Left lobe of liver (tissue), 2 donors: ENCODE data around the gene HMGB4. TPM values are rescaled to one million over a fixed set of nuclear protein-coding genes. Genes with fewer than 3 reads are reported as not detected.

Experiments
- ATAC-seq: fragments of 200-7000 bp; cut with Tn5 transposase; one replicate; pipeline ENCODE4 v1.9.1; 2020; ENCODE audit warnings: mild to moderate bottlenecking, moderate library complexity
- DNase-seq: peaks from one replicate; pipeline ENCODE4 v3.0.0-alpha.2; 2020; ENCODE audit warnings: low spot score
- total RNA-seq: library from RNA; stranded (reverse); gene quantifications from one replicate; pipeline ENCODE4 v1.2.1, GENCODE V29; 2021
- donor health status: DM: no; HTN: no; CAD: no; lungs with moderate emphysema.
- donor health status: DM: no; HTN: yes; CAD: no.

The HMGB4 gene
- total RNA-seq: not detected

- DNase-seq (no peak), ATAC-seq (no peak)
Measured at GRCh38 chr1:33863779-33864178, at the start of gene HMGB4. HMGB4 (plus strand) TSS chr1:33864079; CDS start chr1:33864192, 113 bp downstream.

GRCh38 chr1:33814166-33814565, 49.7 kb upstream of the HMGB4 start:
- ATAC-seq: no peak
- no peak for DNase-seq

DNA sequence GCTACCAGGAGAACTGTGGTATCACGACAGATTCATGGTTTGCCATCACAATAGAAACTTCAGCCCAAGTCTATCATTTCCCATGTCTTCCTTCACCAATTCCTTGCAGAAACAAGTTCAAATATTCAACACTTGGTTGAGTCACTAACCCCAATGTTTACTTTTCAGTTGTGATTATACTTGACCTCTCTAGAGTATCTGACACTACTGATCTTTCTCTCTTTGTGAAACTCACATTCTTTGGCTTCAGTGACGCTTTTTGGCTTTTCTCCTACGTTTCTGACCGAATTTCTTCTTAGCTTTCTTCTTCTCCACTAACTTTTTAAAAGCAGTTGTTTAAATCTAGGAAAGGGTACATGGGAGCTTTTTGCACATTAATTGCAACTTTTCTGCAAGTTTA, 48.8 kb upstream of the HMGB4 start:
- DNase-seq (no peak), ATAC-seq (no peak)

DNA sequence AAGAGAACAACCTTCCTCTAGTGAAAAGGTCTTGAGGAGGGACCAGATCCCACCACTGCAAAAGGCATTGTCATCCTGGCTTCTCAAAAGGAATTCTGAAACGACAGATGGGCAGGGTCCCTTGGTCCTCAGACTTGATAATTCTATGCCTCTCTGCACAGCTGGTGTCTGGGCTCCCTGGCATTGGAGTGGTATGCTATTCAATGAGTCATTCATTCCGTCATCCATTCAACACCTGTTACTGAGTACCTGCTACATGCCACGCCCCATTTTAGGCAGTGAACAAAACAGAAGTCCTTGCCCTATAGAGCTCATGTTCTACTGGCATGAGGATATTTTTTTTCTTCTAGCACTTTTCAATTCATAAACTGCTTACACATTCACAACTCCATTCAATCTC, 45.8 kb upstream of the HMGB4 start:
- DNase-seq (no peak), ATAC-seq (no peak)

DNA sequence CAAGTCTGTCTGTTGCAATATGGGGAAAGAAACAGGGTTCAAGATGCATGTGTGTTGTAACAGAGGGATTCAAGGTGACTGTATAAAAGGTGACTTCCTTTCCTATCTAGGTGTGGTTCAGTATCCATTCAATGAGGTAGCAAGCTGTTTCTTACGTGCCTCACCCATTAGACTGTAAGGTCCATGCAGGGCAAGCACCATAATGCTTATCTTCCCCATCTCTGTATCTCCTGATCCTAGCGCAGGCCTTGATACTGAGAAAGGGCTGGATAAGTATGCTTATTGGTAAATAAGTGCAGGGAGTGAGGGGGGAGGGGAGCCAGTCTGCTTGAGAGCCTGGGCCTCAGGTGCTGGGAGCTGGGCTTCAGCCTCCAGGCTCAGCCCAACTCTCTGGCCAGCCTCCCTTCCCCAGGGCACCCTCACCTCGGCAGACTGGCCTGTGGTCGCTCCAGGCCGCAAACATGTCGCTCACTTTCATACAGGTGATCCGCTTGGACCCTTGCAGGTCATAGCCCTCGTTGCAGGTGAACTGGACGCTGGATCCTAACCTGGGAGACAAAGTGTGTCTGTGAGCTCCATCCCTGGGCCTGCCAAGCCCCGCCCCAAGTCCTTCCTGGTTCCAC, 44.5 kb upstream of the HMGB4 start:
- no peak for DNase-seq
- no peak for ATAC-seq

DNA sequence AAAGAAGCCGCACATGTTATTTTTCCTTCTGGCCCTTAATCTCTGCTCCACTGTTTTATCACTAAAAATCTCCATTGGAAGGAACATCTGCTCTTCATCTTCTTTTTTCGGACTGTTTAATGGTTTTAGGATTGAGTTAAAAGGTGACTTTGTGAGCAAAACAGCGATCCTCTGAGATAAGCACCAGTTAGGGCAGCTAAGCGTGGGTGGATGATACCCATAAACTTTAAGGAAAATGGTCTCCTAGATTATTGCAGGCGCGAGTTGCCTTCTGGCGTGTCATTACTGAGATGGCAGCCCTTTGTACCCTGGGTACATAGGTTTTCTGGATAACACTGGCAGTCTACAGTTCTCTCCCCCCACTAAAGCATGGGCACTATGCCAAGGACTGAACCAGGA, 44.0 kb upstream of the HMGB4 start:
- DNase-seq: no peak
- no peak for ATAC-seq

GRCh38 chr1:33820804-33821203, 43.1 kb upstream of the HMGB4 start:
- DNase-seq (no peak), ATAC-seq (no peak)

- DNase-seq: no peak
- no peak for ATAC-seq
Measured at GRCh38 chr1:33821291-33821690, 42.6 kb upstream of the HMGB4 start.

- DNase-seq: no peak
- ATAC-seq: no peak
Measured at GRCh38 chr1:33822396-33822795, 41.5 kb upstream of the HMGB4 start.

GRCh38 chr1:33823401-33823800, 40.5 kb upstream of the HMGB4 start:
- ATAC-seq (no peak), DNase-seq (no peak)

GRCh38 chr1:33823830-33824229, 40.0 kb upstream of the HMGB4 start:
- no peak for ATAC-seq
- no peak for DNase-seq

GRCh38 chr1:33824321-33824720, 39.6 kb upstream of the HMGB4 start:
- no peak for DNase-seq
- no peak for ATAC-seq

- ATAC-seq (no peak), DNase-seq (no peak)
Measured at GRCh38 chr1:33824971-33825370, 38.9 kb upstream of the HMGB4 start.

DNA sequence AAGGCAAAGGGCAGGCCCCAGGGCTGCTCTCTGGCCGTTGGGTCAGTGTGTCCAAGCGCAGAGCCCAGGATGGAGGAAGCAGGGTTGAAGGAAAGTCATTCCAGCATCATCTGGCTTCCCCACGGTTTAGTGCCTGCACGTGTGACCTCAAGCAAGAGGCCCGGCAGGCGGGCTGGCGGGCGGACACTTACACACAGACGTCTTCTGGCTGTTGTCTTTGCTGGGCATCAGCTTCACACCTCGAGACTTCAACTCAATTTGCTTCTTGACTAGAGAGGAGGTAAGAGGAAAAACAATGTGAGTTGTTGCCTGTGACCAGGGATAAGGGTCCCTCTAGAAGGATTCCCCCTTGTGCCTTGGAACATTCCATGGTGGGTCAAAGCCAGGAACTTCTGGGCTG, 38.4 kb upstream of the HMGB4 start:
- ATAC-seq: no peak
- no peak for DNase-seq

- DNase-seq: no peak
- ATAC-seq: no peak
Measured at GRCh38 chr1:33826311-33826710, 37.6 kb upstream of the HMGB4 start.

GRCh38 chr1:33826711-33827110, 37.2 kb upstream of the HMGB4 start:
- no peak for DNase-seq
- no peak for ATAC-seq

DNA sequence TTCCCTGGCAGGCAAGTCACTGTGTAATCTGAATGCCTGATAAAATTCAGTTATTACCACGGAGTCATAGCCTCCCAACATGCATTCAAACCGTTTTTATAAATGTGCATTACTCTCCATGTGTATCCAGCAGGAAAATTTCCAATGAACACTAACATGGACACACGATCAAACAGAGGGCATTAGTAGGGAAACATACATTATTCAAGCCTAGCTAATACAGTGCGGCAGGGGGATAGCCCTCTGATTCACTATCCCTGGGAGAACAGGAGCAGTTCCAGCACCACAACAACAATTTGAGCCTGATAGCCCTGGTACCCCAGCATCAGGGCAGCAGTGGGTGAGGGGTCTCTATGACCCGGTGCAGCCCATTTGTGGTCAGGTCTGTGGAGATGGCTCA, 35.8 kb upstream of the HMGB4 start:
- no peak for DNase-seq
- ATAC-seq: no peak

GRCh38 chr1:33828654-33829053, 35.2 kb upstream of the HMGB4 start:
- ATAC-seq: no peak
- no peak for DNase-seq

- DNase-seq (no peak), ATAC-seq (no peak)
Measured at GRCh38 chr1:33836911-33837310, 27.0 kb upstream of the HMGB4 start.

- no peak for ATAC-seq
- DNase-seq: no peak
Measured at GRCh38 chr1:33837635-33838034, 26.2 kb upstream of the HMGB4 start.

DNA sequence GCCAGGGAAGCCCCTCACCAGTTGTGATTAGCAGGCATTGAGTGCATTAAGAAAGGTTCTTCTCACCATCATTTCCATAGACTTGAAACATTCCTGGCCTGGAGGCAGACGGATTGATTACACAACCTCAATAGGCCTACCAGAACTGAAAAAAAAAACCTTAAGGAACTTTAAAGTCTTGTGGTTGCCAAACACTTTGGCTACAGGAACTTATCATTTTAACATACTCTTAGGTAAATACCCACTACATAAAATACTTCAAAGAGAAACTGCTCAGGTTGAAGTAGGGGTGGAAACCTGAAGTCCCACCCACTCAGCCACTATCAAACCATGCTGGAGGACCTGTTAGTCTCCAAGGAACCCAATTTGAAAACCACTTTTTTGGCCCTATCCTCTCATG, 22.4 kb upstream of the HMGB4 start:
- ATAC-seq (no peak), DNase-seq (no peak)

GRCh38 chr1:33842348-33842747, 21.5 kb upstream of the HMGB4 start:
- DNase-seq (no peak), ATAC-seq (peak; percentile 64)

GRCh38 chr1:33844166-33844565, 19.7 kb upstream of the HMGB4 start:
- no peak for DNase-seq
- ATAC-seq: no peak

DNA sequence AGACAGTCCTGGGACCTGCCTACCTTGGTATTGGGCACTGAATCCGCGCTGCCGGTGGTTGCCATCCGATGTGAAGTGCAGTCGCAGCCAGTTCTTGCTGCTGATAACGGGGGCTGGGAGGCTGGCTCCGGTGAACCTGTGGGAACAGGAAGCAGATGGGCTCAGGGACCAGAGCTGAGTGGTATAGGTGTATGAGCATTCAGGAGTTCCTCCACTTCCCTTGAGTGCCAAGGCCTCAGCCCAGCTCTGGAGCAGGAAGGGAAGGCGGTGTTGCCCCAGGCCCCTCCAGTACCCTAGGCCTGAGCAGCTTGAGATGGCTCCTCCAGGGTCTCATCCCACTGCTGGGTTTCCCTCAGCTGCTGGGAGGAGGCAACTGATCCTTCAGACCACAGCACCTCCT, 17.0 kb upstream of the HMGB4 start:
- DNase-seq: no peak
- no peak for ATAC-seq
